COLO668 (cell line): ENCODE data around the gene FBXW11.
"Not testable (repeated sequence)": the region's sequence is repeated elsewhere in the genome, so short reads cannot be mapped to it uniquely, and the experiment has no call there.

Source experiments
- DNase-seq: peaks from one replicate; lab custom pipeline; 2025; ENCODE audit not compliant: unreplicated experiment; lab: John Stamatoyannopoulos, UW

The FBXW11 gene

GRCh38 chr5:171956314-171956713 is 50.1 kb downstream of the FBXW11 start:
- DNase-seq: no peak

DNA sequence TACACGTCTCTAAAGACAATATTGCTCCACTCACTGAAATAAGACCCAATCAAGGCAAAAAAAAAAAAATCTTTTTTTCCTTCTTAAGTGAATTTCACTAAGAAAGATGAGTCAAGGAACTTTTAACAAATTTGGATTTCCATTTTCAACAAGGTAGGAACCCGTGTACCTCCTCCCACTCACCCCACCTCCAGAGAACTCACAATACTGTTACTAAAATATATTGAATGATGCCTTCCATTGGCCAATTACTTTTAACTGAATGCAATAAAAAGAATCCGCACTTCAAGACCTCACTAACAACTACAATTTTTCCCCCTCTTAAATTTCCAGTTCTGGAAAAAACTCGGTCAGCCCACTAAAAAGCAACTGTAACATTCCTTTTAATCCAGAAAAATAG is 50.7 kb downstream of the FBXW11 start:
- DNase-seq: no peak

DNA sequence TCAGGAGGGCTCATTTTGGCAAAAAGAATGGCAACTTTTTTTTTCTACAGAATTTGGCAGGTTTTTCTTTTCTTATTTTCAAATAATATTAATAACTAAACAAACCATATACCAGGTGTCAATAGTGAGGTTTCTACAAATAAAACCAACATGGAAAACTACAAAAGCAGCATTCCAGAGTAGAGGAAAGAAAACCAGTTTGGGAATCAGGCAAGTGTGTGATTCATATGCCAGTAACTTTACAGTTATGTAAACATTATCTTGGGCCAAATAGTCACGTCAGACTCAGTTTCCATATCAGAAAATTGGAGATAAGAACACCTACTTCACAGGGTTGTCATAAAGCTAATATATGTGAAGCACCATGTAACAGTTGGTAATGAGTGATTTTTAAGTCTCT is 51.7 kb downstream of the FBXW11 start:
- no peak for DNase-seq

- no peak for DNase-seq
These were observed 52.4 kb downstream of the FBXW11 start for GRCh38 chr5:171953860-171954701.

DNA sequence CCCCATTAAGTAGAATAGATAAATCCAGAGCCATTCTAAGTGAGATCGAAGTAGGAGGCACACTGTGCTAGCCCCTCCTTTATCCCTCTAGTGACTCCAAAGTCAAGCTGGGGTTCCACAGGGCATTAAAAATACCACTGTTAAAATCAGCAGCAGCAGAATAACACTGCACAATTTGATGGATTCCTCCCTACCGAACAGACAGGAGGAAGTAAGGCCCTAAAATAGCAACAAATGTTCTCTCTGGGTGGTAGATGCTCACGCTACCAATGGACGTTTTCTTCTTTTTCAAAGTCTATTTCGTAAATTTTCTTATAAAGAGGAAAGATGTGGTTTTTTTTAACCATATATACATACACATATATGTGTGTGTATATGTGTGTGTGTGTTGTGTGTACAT is 54.4 kb downstream of the FBXW11 start:
- no peak for DNase-seq

GRCh38 chr5:171951218-171951617 is 55.2 kb downstream of the FBXW11 start:
- DNase-seq: no peak

GRCh38 chr5:171946000-171946781 is 60.2 kb downstream of the FBXW11 start:
- DNase-seq: no peak

- no peak for DNase-seq
These were observed 61.0 kb downstream of the FBXW11 start for GRCh38 chr5:171945476-171945875.

DNA sequence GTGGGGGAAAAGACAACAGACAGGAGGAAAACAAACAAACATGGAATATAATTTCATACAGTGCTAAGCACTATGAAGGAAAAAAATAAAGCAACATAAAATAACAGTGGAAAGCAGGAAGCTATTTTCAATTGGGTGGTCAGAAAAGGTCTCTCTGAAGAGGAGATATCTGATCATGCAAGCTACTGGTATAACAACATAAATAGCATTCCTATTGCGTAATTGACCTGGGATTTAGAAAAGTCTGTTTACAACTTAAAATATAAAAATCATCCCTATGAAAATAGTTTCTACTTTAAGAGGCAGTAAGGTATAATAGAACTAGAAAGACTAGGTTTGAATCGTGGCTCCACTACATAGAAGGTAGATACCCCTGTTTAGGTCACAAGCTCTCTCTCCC is 61.4 kb downstream of the FBXW11 start:
- DNase-seq: no peak

GRCh38 chr5:171942112-171942516 is 64.3 kb downstream of the FBXW11 start:
- not testable (repeated sequence) for DNase-seq

GRCh38 chr5:171941675-171942074 is 64.8 kb downstream of the FBXW11 start:
- DNase-seq: not testable (repeated sequence)

DNA sequence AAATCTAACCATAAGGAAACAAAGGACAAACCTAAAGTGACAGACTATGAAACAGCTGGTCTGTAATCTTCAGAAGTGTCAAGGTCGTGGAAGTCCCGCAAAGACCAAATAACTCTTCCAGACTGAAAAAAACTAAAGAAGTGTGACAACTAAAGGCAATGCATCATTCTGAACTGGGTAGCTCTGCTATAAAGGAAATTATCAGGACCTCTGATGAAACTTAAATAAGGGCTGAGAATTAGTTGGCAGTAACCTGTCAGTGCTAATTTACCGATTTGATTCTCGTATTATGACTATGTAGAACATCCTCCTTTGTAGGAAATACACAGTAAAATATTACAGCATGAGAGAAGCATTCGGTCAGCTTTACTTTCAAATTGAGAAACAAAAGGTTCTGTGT is 65.2 kb downstream of the FBXW11 start:
- DNase-seq: not testable (repeated sequence)

GRCh38 chr5:171939951-171940350 is 66.5 kb downstream of the FBXW11 start:
- DNase-seq: no peak

- no peak for DNase-seq
These were observed 68.1 kb downstream of the FBXW11 start for GRCh38 chr5:171938358-171938757.

DNA sequence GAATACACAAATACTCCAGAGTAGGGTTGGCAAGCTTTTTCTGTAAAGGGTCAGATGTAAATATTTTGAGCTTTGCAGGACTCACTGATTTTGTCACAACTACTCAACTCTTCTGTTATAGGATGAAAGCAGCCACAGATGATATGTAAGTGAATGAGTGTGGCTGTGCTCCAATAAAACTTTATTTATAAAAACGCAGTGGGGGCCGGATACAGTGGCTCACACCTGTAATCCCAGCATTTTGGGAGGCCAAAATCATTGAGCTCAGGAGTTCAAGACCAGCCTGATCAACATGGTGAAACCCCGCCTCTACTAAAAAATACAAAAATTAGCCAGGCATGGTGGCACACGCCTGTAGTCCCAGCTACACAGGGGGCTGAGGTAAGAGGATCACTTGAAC is 69.1 kb downstream of the FBXW11 start:
- DNase-seq: no peak

DNA sequence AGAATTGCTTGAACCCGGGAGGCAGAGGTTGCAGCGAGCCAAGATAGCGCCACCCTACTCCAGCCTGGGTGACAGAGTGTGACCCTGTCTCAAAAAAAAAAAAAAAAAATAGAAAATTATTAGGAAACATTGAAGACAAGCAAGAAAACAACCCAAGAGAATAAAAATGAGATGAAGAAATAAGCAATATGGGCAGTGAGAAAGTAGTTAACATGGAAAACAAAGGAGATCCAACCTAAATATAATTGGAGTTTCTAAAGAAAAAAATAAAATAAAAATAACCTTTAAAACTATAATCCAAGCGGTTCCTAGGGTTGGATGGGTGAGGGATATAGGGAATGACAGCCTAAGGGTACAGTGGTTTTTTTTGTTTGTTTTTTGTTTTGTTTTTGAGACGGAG is 71.9 kb downstream of the FBXW11 start:
- no peak for DNase-seq

DNA sequence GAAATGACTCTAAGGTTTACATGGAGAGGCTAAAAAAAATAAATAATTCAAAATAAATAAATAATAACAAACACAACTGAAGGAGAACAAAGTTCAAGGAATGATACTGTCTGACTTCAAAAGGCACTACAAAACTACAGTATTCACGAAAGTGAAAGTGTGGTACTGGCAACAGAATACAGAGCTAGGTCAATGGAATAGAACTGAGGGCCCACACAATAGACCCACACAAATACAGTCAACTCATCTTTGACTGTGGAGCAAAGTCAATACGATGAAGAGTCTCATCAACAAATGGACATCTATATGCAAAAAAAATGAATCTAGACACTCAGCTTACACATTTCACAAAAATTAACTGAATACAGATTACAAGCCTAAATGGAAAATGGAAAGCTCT is 75.3 kb downstream of the FBXW11 start:
- no peak for DNase-seq

DNA sequence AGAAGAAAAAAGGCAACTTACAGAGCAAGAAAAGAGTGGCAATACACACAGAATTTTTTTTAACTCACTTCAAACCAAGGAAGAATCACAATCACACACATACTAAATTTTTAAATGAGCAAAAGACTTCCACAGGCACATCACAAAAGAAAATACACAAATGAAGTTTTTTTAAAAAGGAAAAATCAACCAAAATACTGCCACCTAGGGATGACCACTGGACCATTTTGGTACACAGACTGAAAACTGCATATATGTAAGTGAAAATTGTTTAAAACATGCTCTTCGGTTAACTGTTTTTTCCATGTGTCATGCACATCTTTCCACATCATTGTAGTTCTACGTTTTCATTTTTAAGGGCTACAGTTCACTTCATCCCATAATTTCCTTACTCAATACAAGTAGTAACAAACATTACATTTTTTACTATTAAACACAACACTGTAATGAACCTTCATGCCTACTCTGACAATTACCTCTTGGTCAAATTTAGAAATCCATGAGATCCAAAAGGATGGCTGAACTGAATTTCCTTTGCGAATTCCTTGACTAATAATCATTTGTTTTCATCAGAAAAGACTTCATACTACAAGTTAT is 79.0 kb downstream of the FBXW11 start:
- DNase-seq: no peak

DNA sequence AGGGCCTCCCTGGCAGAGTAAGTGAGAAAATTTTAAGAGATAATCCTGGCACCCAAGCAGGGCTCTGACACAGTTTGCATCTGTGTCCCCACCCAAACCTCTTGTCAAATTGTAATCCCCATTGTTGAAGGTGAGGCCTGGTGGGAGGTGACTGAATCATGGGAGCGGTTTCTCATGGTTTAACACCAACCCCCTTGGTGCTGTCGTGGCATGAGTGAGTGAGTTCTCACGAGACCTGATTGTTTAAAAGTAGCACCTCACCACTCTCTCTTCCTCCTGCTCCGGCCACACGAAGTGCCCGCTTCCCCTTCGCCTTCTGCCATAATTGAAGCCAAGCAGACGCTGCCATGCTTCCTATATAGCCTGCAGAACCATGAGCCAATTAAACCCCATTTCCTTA is 80.1 kb downstream of the FBXW11 start:
- DNase-seq: no peak

GRCh38 chr5:171924493-171925122 is 81.8 kb downstream of the FBXW11 start:
- DNase-seq: no peak

DNA sequence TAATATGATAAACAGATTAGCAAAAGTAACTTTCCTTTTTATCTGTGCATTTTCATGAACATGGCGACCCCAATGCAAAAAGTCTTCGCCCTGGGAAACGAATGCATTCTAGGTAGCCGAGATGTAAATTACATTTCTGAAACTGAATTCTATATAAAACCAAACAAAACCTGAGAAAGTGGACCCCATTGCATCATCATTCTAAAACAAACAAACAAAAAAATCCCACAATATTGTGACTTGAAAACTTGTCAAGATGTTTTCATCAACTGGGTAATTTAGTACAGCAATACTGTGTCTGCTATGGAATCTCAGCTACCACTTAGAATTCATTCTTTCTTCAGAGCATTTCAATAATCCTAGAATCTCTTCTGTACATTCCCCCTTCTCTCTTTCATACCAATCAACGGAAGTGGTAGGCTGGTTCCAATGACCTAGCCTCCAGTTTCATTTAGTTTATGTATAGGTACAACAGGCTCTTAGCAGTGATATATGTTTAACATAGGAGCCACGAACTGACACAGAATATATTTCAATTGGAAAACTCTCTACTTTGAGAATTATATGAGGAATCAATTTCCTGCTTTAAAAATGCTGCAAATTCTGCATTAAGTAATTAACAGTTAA is 85.6 kb downstream of the FBXW11 start:
- no peak for DNase-seq
